H1 (cell line): ENCODE measurements around the gene RPSA.
A peak's percentile ranks its signal among the peaks of the same experiment; 100 is the strongest.
"Not testable (repeated sequence)": the region's sequence is repeated elsewhere in the genome, so short reads cannot be mapped to it uniquely, and the experiment has no call there.

ENCODE experiments used
- CHD2 ChIP-seq: IDR thresholded peaks from 2 replicates; pipeline ENCODE4 v1.6.1; 2012; ENCODE audit warnings: low read length, improper control_type of control experiment
- EZH2 ChIP-seq: fragments of 200-600 bp; sonication (generic); IDR thresholded peaks from 2 replicates; pipeline ENCODE4 v1.7.1; 2012; ENCODE audit warnings: low read depth, mild to moderate bottlenecking, moderate library complexity, low read length, inconsistent platforms; ENCODE audit not compliant: severe bottlenecking
- KDM5A ChIP-seq: fragments of 200-600 bp; IDR thresholded peaks from 2 replicates; pipeline ENCODE4 v1.7.1; 2012; ENCODE audit warnings: mild to moderate bottlenecking, low read length, inconsistent platforms, mixed read lengths
- POLR2AphosphoS5 ChIP-seq: IDR thresholded peaks from 2 replicates; pipeline ENCODE4 v1.6.1; 2011; ENCODE audit warnings: low read depth, low read length
- RXRA ChIP-seq: IDR thresholded peaks from 2 replicates; pipeline ENCODE4 v1.6.1; 2011; ENCODE audit warnings: low read depth, mild to moderate bottlenecking, low read length, moderate library complexity; ENCODE audit not compliant: insufficient read depth
- TF ChIP-seq, protein P1 (sequence below): IDR thresholded peaks from 2 replicates; pipeline ENCODE4 v1.6.1; 2012; ENCODE audit warnings: low read length, inconsistent platforms
- TF ChIP-seq, protein P2 (sequence below), 3 experiments: IDR thresholded peaks; 1 replicate in 2 of 3; 2 replicates in 1 of 3; pipeline versions ENCODE4 v1.5.1 to v1.6.1; 2011; ENCODE audit warnings: low read length in 3 of 3, mild to moderate bottlenecking in 3 of 3, inconsistent platforms in 2 of 3, low read depth in 1 of 3, moderate library complexity in 1 of 3; ENCODE audit not compliant: insufficient read depth in 1 of 3; ENCODE audit errors: control extremely low read depth in 1 of 3

DNA sequence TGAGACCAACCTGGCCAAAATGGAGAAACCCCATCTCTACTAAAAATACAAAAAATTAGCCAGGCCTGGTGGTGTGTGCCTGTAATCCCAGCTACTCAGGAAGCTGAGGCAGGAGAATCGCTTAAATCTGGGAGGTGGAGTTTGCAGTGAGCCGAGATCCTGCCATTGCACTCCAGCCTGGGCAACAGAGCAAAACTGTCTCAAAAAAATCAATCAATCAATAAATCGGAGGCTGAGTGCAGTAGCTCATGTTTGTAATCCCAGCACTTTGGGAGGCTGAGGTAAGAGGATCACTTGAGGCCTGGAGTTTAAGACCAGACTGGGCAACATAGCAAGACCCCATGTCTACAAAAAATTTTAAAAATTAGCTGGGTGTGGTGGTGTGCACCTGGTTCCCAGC, 8.8 kb downstream of the RPSA start:
- TF ChIP-seq, protein P1, sequence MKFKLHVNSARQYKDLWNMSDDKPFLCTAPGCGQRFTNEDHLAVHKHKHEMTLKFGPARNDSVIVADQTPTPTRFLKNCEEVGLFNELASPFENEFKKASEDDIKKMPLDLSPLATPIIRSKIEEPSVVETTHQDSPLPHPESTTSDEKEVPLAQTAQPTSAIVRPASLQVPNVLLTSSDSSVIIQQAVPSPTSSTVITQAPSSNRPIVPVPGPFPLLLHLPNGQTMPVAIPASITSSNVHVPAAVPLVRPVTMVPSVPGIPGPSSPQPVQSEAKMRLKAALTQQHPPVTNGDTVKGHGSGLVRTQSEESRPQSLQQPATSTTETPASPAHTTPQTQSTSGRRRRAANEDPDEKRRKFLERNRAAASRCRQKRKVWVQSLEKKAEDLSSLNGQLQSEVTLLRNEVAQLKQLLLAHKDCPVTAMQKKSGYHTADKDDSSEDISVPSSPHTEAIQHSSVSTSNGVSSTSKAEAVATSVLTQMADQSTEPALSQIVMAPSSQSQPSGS = not testable (repeated sequence)
- TF ChIP-seq, protein P2, sequence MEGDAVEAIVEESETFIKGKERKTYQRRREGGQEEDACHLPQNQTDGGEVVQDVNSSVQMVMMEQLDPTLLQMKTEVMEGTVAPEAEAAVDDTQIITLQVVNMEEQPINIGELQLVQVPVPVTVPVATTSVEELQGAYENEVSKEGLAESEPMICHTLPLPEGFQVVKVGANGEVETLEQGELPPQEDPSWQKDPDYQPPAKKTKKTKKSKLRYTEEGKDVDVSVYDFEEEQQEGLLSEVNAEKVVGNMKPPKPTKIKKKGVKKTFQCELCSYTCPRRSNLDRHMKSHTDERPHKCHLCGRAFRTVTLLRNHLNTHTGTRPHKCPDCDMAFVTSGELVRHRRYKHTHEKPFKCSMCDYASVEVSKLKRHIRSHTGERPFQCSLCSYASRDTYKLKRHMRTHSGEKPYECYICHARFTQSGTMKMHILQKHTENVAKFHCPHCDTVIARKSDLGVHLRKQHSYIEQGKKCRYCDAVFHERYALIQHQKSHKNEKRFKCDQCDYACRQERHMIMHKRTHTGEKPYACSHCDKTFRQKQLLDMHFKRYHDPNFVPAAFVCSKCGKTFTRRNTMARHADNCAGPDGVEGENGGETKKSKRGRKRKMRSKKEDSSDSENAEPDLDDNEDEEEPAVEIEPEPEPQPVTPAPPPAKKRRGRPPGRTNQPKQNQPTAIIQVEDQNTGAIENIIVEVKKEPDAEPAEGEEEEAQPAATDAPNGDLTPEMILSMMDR (IDR thresholded peaks at IDR 0.05; ENCODE audit: control extremely low read depth in 1 of 3, insufficient read depth in 1 of 3, low read depth in 1 of 3, low read length in 3 of 3) = not testable (repeated sequence)
- not testable (repeated sequence) for TF ChIP-seq RXRA, CHD2, KDM5A, EZH2
- peak; percentile 79; the same call in 1 of the 2 replicates for TF ChIP-seq POLR2AphosphoS5
